Suprapubic skin (tissue), 3 donors: Measurements from ENCODE around the gene GPR37L1.

Source experiments
- EP300 ChIP-seq: sonication (generic); formaldehyde crosslinking; IDR thresholded peaks from one replicate; pipeline ENCODE4 v1.6.1; 2017; ENCODE audit warnings: antibody characterized with exemption
- POLR2A ChIP-seq, 2 donors: fragments of 450-650 bp; IDR thresholded peaks; one replicate each; pipeline ENCODE4 v1.6.1; 2017; ENCODE audit warnings: antibody characterized with exemption in 2 of 2, mild to moderate bottlenecking in 2 of 2, moderate library complexity in 2 of 2
- TF ChIP-seq, protein P1 (sequence below), 2 donors: fragments of 200-600 bp in 1 of 2; fragments of 450-650 bp in 1 of 2; sonication (generic) in 1 of 2; IDR thresholded peaks; one replicate each; pipeline ENCODE4 v1.5.1; 2016 to 2019; ENCODE audit warnings: antibody characterized with exemption in 2 of 2, mild to moderate bottlenecking in 1 of 2, moderate library complexity in 1 of 2

- TF ChIP-seq, protein P1, sequence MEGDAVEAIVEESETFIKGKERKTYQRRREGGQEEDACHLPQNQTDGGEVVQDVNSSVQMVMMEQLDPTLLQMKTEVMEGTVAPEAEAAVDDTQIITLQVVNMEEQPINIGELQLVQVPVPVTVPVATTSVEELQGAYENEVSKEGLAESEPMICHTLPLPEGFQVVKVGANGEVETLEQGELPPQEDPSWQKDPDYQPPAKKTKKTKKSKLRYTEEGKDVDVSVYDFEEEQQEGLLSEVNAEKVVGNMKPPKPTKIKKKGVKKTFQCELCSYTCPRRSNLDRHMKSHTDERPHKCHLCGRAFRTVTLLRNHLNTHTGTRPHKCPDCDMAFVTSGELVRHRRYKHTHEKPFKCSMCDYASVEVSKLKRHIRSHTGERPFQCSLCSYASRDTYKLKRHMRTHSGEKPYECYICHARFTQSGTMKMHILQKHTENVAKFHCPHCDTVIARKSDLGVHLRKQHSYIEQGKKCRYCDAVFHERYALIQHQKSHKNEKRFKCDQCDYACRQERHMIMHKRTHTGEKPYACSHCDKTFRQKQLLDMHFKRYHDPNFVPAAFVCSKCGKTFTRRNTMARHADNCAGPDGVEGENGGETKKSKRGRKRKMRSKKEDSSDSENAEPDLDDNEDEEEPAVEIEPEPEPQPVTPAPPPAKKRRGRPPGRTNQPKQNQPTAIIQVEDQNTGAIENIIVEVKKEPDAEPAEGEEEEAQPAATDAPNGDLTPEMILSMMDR (IDR thresholded peaks at IDR 0.05), result no peak
- no peak for TF ChIP-seq EP300
- no peak for TF ChIP-seq POLR2A (IDR thresholded peaks at IDR 0.05)
These were observed 10.3 kb downstream of the GPR37L1 start for GRCh38 chr1:202133001-202133400.
